Esophagus muscularis mucosa (tissue), 3 donors: Measurements from ENCODE around the gene NRXN3.

ENCODE experiments used
- POLR2AphosphoS5 ChIP-seq, 2 donors: sonication (generic); formaldehyde crosslinking; IDR thresholded peaks; one replicate each; pipeline ENCODE4 v1.6.1; 2017; ENCODE audit warnings: antibody characterized with exemption in 2 of 2
- TF ChIP-seq, protein P1 (sequence below), 3 experiments: fragments of 200-600 bp in 2 of 3; fragments of 450-650 bp in 1 of 3; sonication (generic) in 2 of 3; IDR thresholded peaks; one replicate each; pipeline ENCODE4 v1.5.1; 2017 to 2019; ENCODE audit warnings: antibody characterized with exemption in 3 of 3, mild to moderate bottlenecking in 2 of 3, moderate library complexity in 1 of 3

DNA sequence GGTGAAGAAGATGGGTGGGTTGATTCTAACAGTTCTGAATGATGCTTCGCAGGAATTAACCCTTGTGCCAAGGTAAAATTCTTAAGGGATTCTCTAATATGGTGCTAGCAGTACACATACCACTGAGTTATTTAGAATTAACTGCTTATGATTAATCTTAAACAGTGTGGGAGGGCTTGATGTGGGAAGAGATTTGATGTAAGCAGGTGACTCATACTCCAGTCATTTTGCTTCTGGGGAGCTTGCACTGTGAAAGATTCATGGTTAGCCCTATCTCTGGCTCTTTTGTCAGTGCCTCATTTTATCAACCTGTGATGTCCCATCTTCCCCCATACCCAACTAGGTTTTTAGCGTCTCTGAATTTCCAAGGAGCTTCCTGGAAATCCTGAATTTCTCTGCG lies 83.8 kb downstream of the NRXN3 start:
- no peak for TF ChIP-seq POLR2AphosphoS5 (IDR thresholded peaks at IDR 0.05)
- TF ChIP-seq, protein P1, sequence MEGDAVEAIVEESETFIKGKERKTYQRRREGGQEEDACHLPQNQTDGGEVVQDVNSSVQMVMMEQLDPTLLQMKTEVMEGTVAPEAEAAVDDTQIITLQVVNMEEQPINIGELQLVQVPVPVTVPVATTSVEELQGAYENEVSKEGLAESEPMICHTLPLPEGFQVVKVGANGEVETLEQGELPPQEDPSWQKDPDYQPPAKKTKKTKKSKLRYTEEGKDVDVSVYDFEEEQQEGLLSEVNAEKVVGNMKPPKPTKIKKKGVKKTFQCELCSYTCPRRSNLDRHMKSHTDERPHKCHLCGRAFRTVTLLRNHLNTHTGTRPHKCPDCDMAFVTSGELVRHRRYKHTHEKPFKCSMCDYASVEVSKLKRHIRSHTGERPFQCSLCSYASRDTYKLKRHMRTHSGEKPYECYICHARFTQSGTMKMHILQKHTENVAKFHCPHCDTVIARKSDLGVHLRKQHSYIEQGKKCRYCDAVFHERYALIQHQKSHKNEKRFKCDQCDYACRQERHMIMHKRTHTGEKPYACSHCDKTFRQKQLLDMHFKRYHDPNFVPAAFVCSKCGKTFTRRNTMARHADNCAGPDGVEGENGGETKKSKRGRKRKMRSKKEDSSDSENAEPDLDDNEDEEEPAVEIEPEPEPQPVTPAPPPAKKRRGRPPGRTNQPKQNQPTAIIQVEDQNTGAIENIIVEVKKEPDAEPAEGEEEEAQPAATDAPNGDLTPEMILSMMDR (IDR thresholded peaks at IDR 0.05): no peak
